ENCODE data around the gene RAP1GAP. TPM values are rescaled to one million over a fixed set of nuclear protein-coding genes. Genes with fewer than 3 reads are reported as not detected.
A peak's percentile ranks its signal among the peaks of the same experiment; 100 is the strongest.

Gene RAP1GAP
- total and polyA plus RNA-seq, 9 of the 15 experiments (the other 6 are each of a cell fraction or from before 2014, with no cell fraction given): 0.29 to 30.2 (median 19.2) TPM

- Histone ChIP-seq H3K4me1 (replicated peaks in 1 of 2; ENCODE audit: control insufficient read depth in 2 of 2, insufficient read depth in 2 of 2, low read length in 2 of 2) (peaks cover 56 to 62% of the 10 kb centered on the region in 2 experiments), H2AFZ (ENCODE audit: low read depth, low read length) (no peak overlapping the region), H3K79me2 (ENCODE audit: control insufficient read depth, insufficient read depth, low read length) (peaks cover 17% of the 10 kb centered on the region; the same call in 2 of the 3 replicates), H3K4me2 (ENCODE audit: insufficient read depth, low read length) (no peak overlapping the region), H3K9me1 (ENCODE audit: control insufficient read depth, insufficient read depth, low read length) (no peaks in the 10 kb centered on the region), H3K27ac (ENCODE audit: extremely low read depth, low read depth, low read length) (no peak overlapping the region), H4K20me1 (replicated peaks; ENCODE audit: control insufficient read depth, insufficient read depth, low read length) (no peaks in the 10 kb centered on the region), H3K27me3 (ENCODE audit: control insufficient read depth in 2 of 2, insufficient read depth in 2 of 2, low read length in 2 of 2) (no peaks in the 10 kb centered on the region), H3K4me3 (no peak overlapping the region), H3K9me3 (replicated peaks; ENCODE audit: control insufficient read depth, insufficient read depth, low read depth, low read length) (no peaks in the 10 kb centered on the region), H3K36me3 (ENCODE audit: control insufficient read depth, insufficient read depth, low read length) (peaks cover 13% of the 10 kb centered on the region; the same call in 2 of the 3 replicates), H3K9ac (ENCODE audit: insufficient read depth in 1 of 2, low read depth in 2 of 2, low read length in 2 of 2) (no peak overlapping the region)
- no peak for DNase-seq (ENCODE audit: extremely low read depth in 1 of 4, low spot score in 3 of 4)
- FAIRE-seq: peak; percentile 51
- CTCF ChIA-PET (ENCODE audit: low intra/inter-chr PET ratio): interaction anchor here (0.7 kb wide), 1 partner anchor 34 kb away, joined by 5 read pairs; no protein-coding TSS in a partner anchor
- TF ChIP-seq KDM1A (IDR thresholded peaks at IDR 0.05): 0 out of 4 replicates have a peak, but pooled peaks have one; percentile 22 to 41
- TF ChIP-seq BRD4 (IDR thresholded peaks at IDR 0.05): no peak
- no peak for TF ChIP-seq XRCC3 (IDR thresholded peaks at IDR 0.05)
- TF ChIP-seq BCOR (IDR thresholded peaks at IDR 0.05): peak; percentile 63; the same call in 1 of the 2 replicates
- TF ChIP-seq SMARCA5 (IDR thresholded peaks at IDR 0.05): peak; percentile 56; the same call in 1 of the 2 replicates
- no peak for TF ChIP-seq TCF7L2 (IDR thresholded peaks at IDR 0.05; ENCODE audit: low read depth, low read length)
- TF ChIP-seq ZNF175 (CRISPR knock-in tag; IDR thresholded peaks at IDR 0.05; ENCODE audit: low read depth): no peak
- TF ChIP-seq RBM25 (IDR thresholded peaks at IDR 0.05; ENCODE audit: low read depth, low read length, severe bottlenecking): peak; percentile 84
- no peak for TF ChIP-seq HNRNPLL (IDR thresholded peaks at IDR 0.05; ENCODE audit: low read depth, low read length, poor library complexity, severe bottlenecking)
- TF ChIP-seq ADNP (tag; IDR thresholded peaks at IDR 0.05): peak; percentile 67; the same call in 1 of the 2 replicates
- no peak for TF ChIP-seq ERF (CRISPR knock-in tag; IDR thresholded peaks at IDR 0.05)
- TF ChIP-seq ARID2 (IDR thresholded peaks at IDR 0.05): no peak
- POLR2A ChIA-PET: interaction anchor here (0.7 to 4.6 kb wide), 2 partner anchors 10 to 14 kb away, joined by 3 to 23 read pairs; no protein-coding TSS in a partner anchor
- WGBS (ENCODE audit: insufficient coverage, low coverage, missing lambda C conversion rate): 82% methylated on average over 4 of the region's 4 CpGs
- BruUV-seq (replicated peaks): no TSS peak
- ATAC-seq: no peak
- intact Hi-C loops (cut with micrococcal nuclease): no loop called here
- in situ Hi-C loops (cut with MboI): no loop called here
Measured at GRCh38 chr1:21629971-21630370, 39.2 kb downstream of the RAP1GAP start.

Measured in K562 (cell line).